Ectodermal cell (in vitro differentiated cells): ENCODE data around the gene CACUL1.

Experiments used
- H3K27ac ChIP-seq: 2 replicates; pipeline ENCODE4 v1.7.0; 2013; ENCODE audit warnings: mild to moderate bottlenecking, low read depth, low read length; ENCODE audit not compliant: insufficient read depth, poor library complexity, severe bottlenecking
- H3K27me3 ChIP-seq: 2 replicates; pipeline ENCODE4 v1.7.0; 2013; ENCODE audit warnings: mild to moderate bottlenecking, low read length; ENCODE audit not compliant: insufficient read depth, control insufficient read depth, poor library complexity, severe bottlenecking
- H3K36me3 ChIP-seq: one replicate; pipeline ENCODE4 v1.7.0; 2013; ENCODE audit warnings: low read length; ENCODE audit not compliant: control insufficient read depth, insufficient read depth
- H3K4me1 ChIP-seq: one replicate; pipeline ENCODE4 v1.7.0; 2013; ENCODE audit warnings: low read length; ENCODE audit not compliant: control insufficient read depth, insufficient read depth
- H3K4me3 ChIP-seq: 2 replicates; pipeline ENCODE4 v1.7.0; 2013; ENCODE audit warnings: low read depth, low read length, control low read depth; ENCODE audit not compliant: insufficient read depth
- H3K9me3 ChIP-seq: 2 replicates; pipeline ENCODE4 v1.7.0; 2013; ENCODE audit warnings: mild to moderate bottlenecking, low read length, moderate library complexity; ENCODE audit not compliant: control insufficient read depth
- WGBS, 2 experiments: methylation state at CpG; one replicate each; pipeline ENCODE4 v1.1.7; 2013; ENCODE audit warnings: missing lambda C conversion rate in 2 of 2; 5-methylcytosine and 5-hydroxymethylcytosine counted together

The CACUL1 gene

GRCh38 chr10:118670472-118671124 lies 84.2 kb downstream of the CACUL1 start:
- Histone ChIP-seq H3K27ac (no peak overlapping the region), H3K36me3 (no peaks in the 10 kb centered on the region), H3K27me3 (no peaks in the 10 kb centered on the region), H3K4me3 (no peak overlapping the region), H3K4me1 (peaks cover 14% of the 10 kb centered on the region), H3K9me3 (no peaks in the 10 kb centered on the region)
- 94 to 97% methylated on average over 11 of the region's 11 CpGs for WGBS, 2 experiments

GRCh38 chr10:118669835-118670234 lies 84.9 kb downstream of the CACUL1 start:
- no peaks in the 10 kb centered on the region for H3K27me3 ChIP-seq
- no peaks in the 10 kb centered on the region for H3K9me3 ChIP-seq
- no peak overlapping the region for H3K27ac ChIP-seq
- WGBS, 2 experiments = 85 to 86% methylated on average over 3 of the region's 3 CpGs
- H3K4me1 ChIP-seq = peaks cover 14% of the 10 kb centered on the region
- no peak overlapping the region for H3K4me3 ChIP-seq
- H3K36me3 ChIP-seq = no peaks in the 10 kb centered on the region

- Histone ChIP-seq H3K9me3 (no peaks in the 10 kb centered on the region), H3K27ac (no peak overlapping the region), H3K4me1 (peaks cover 14% of the 10 kb centered on the region), H3K36me3 (no peaks in the 10 kb centered on the region), H3K27me3 (no peaks in the 10 kb centered on the region), H3K4me3 (no peak overlapping the region)
- 77% methylated on average over 20 of the region's 20 CpGs for WGBS, 2 experiments
These were observed 85.6 kb downstream of the CACUL1 start for GRCh38 chr10:118669020-118669791.

GRCh38 chr10:118668228-118668952 lies 86.4 kb downstream of the CACUL1 start:
- WGBS, 2 experiments = 77 to 83% methylated on average over 9 of the region's 9 CpGs
- Histone ChIP-seq H3K27ac (no peak overlapping the region), H3K36me3 (no peaks in the 10 kb centered on the region), H3K27me3 (no peaks in the 10 kb centered on the region), H3K9me3 (no peaks in the 10 kb centered on the region), H3K4me3 (no peak overlapping the region), H3K4me1 (peaks cover 14% of the 10 kb centered on the region)

GRCh38 chr10:118667732-118668131 lies 87.0 kb downstream of the CACUL1 start:
- H3K9me3 ChIP-seq = no peaks in the 10 kb centered on the region
- no peak overlapping the region for H3K27ac ChIP-seq
- no peaks in the 10 kb centered on the region for H3K27me3 ChIP-seq
- H3K36me3 ChIP-seq = no peaks in the 10 kb centered on the region
- H3K4me3 ChIP-seq = no peak overlapping the region
- peaks cover 14% of the 10 kb centered on the region for H3K4me1 ChIP-seq
- 92 to 96% methylated on average over 4 of the region's 4 CpGs for WGBS, 2 experiments

- H3K27me3 ChIP-seq = no peaks in the 10 kb centered on the region
These were observed 88.4 kb downstream of the CACUL1 start for GRCh38 chr10:118666350-118666749.

GRCh38 chr10:118664321-118664720 lies 90.4 kb downstream of the CACUL1 start:
- Histone ChIP-seq H3K27me3 (no peaks in the 10 kb centered on the region), H3K36me3 (no peaks in the 10 kb centered on the region), H3K4me3 (no peak overlapping the region), H3K27ac (no peak overlapping the region), H3K9me3 (no peaks in the 10 kb centered on the region), H3K4me1 (peaks cover 3% of the 10 kb centered on the region)
- WGBS, 2 experiments = 71 to 75% methylated on average over 6 of the region's 6 CpGs

More at GRCh38 chr10:118666350-118666749, 88.4 kb downstream of the CACUL1 start:
- Histone ChIP-seq H3K9me3 (no peaks in the 10 kb centered on the region), H3K27ac (no peak overlapping the region), H3K4me1 (peaks cover 14% of the 10 kb centered on the region), H3K4me3 (no peak overlapping the region), H3K36me3 (no peaks in the 10 kb centered on the region)
- 90 to 95% methylated on average over 4 of the region's 4 CpGs for WGBS, 2 experiments

GRCh38 chr10:118663176-118663575 lies 91.6 kb downstream of the CACUL1 start:
- no peaks in the 10 kb centered on the region for H3K27me3 ChIP-seq
- WGBS, 2 experiments = 96 to 100% methylated on average over 3 of the region's 3 CpGs
- H3K4me1 ChIP-seq = no peaks in the 10 kb centered on the region
- no peak overlapping the region for H3K27ac ChIP-seq
- H3K4me3 ChIP-seq = no peak overlapping the region
- no peaks in the 10 kb centered on the region for H3K9me3 ChIP-seq
- no peaks in the 10 kb centered on the region for H3K36me3 ChIP-seq

- no peak overlapping the region for H3K27ac ChIP-seq
- H3K4me1 ChIP-seq = no peaks in the 10 kb centered on the region
- H3K9me3 ChIP-seq = no peaks in the 10 kb centered on the region
- 93 to 95% methylated on average over 4 of the region's 4 CpGs for WGBS, 2 experiments
- no peaks in the 10 kb centered on the region for H3K27me3 ChIP-seq
- no peak overlapping the region for H3K4me3 ChIP-seq
- H3K36me3 ChIP-seq = no peaks in the 10 kb centered on the region
These were observed 92.3 kb downstream of the CACUL1 start for GRCh38 chr10:118662228-118663035.
